Panc1 (cell line): ENCODE data around the gene KCNMA1. TPM values are rescaled to one million over a fixed set of nuclear protein-coding genes. Genes with fewer than 3 reads are reported as not detected.

Source experiments
- ATAC-seq: fragments of 200-7000 bp; cut with Tn5 transposase; 2 replicates; pipeline ENCODE4 v1.9.1; 2020; ENCODE audit warnings: mild to moderate bottlenecking, moderate library complexity
- BruUV-seq: library from RNA; stranded (reverse); fragments of 400-500 nt; replicated peaks from 2 replicates; lab custom pipeline; 2021; lab: Mats Ljungman, UMichigan
- CTCF ChIA-PET: fragments of 300-600 bp; sonication (Branson Sonifier 250); formaldehyde crosslinking; loops from one replicate; lab custom pipeline; 2022; ENCODE audit warnings: antibody characterized with exemption; lab: Charles Lee
- POLR2A ChIA-PET: fragments of 300-600 bp; sonication (Branson Sonifier 250); formaldehyde crosslinking; loops from one replicate; lab custom pipeline; 2022; ENCODE audit warnings: antibody characterized with exemption; lab: Charles Lee
- DNase-seq: peaks from one replicate; pipeline ENCODE4 v3.0.0-alpha.2; 2010; ENCODE audit warnings: low read depth, low spot score
- H3K27ac ChIP-seq: 2 replicates; pipeline ENCODE4 v1.5.1; 2011; ENCODE audit warnings: mild to moderate bottlenecking, low read length, inconsistent platforms
- H3K27me3 ChIP-seq: fragments of 200-500 bp; sonication (Bioruptor generic); 2 replicates; pipeline ENCODE4 v1.6.0; 2014; ENCODE audit warnings: low read length, inconsistent platforms; ENCODE audit not compliant: control insufficient read depth, insufficient read depth
- H3K36me3 ChIP-seq: fragments of 200-500 bp; sonication (Bioruptor generic); 2 replicates; pipeline ENCODE4 v1.5.1; 2014; ENCODE audit warnings: inconsistent platforms, mild to moderate bottlenecking, low read length, moderate library complexity; ENCODE audit not compliant: control insufficient read depth, insufficient read depth
- H3K4me1 ChIP-seq: 2 replicates; pipeline ENCODE4 v1.5.1; 2011; ENCODE audit warnings: inconsistent platforms, mild to moderate bottlenecking, low read length, moderate library complexity; ENCODE audit not compliant: control insufficient read depth, insufficient read depth
- H3K4me3 ChIP-seq, 2 experiments: 2 replicates each; pipeline ENCODE4 v1.5.1; 2011 to 2012; ENCODE audit warnings: low read depth in 2 of 2, low read length in 2 of 2, mild to moderate bottlenecking in 2 of 2, inconsistent platforms in 1 of 2, moderate library complexity in 1 of 2
- H3K9me3 ChIP-seq: fragments of 200-500 bp; sonication (Bioruptor generic); 2 replicates; pipeline ENCODE4 v1.5.1; 2014; ENCODE audit warnings: low read depth, mild to moderate bottlenecking, inconsistent platforms, low read length, moderate library complexity; ENCODE audit not compliant: control insufficient read depth, insufficient read depth
- CTCF ChIP-seq: fragments of 450-650 bp; IDR thresholded peaks from 2 replicates; pipeline ENCODE4 v1.5.1; 2017; ENCODE audit warnings: mild to moderate bottlenecking
- POLR2AphosphoS5 ChIP-seq: IDR thresholded peaks from 2 replicates; pipeline ENCODE4 v1.6.1; 2012; ENCODE audit warnings: mild to moderate bottlenecking, low read depth, low read length, moderate library complexity
- REST ChIP-seq, 2 experiments: IDR thresholded peaks; 2 replicates each; pipeline ENCODE4 v1.6.1; 2011 to 2012; ENCODE audit warnings: low read depth in 2 of 2, control low read depth in 1 of 2, low read length in 1 of 2, mild to moderate bottlenecking in 1 of 2, moderate library complexity in 1 of 2; ENCODE audit not compliant: insufficient read depth in 1 of 2
- SIN3A ChIP-seq: IDR thresholded peaks from 2 replicates; pipeline ENCODE4 v1.6.1; 2012; ENCODE audit warnings: low read depth, mild to moderate bottlenecking, low read length, moderate library complexity, borderline replicate concordance; ENCODE audit not compliant: insufficient read depth
- TCF7L2 ChIP-seq: IDR thresholded peaks from 2 replicates; pipeline ENCODE4 v1.6.1; 2011; ENCODE audit warnings: mild to moderate bottlenecking, low read depth, low read length, inconsistent platforms
- in situ Hi-C: cut with HindIII; loops from 2 replicates; pipeline ENCODE4 v1.10.0; 2016; ENCODE audit warnings: low sequenced_read_pairs, low pct_unique_long_range_greater_than_20kb
- intact Hi-C: fragments of 100-400 bp; cut with micrococcal nuclease; formaldehyde crosslinking; loops from one replicate; pipeline ENCODE4 v1.10.0; 2022; ENCODE audit not compliant: unreplicated experiment
- total RNA-seq: library from RNA; stranded (reverse); gene quantifications from one replicate; pipeline ENCODE4 v1.2.1, GENCODE V29; 2021; ENCODE audit not compliant: unreplicated experiment

KCNMA1 gene
- total RNA-seq, 1 experiment from 2014 or later, result 91.9 TPM

GRCh38 chr10:77490534-77491314, 146.9 kb downstream of the KCNMA1 start:
- Histone ChIP-seq H3K4me1 (peaks cover 30% of the 10 kb centered on the region), H3K27me3 (no peaks in the 10 kb centered on the region), H3K27ac (0 out of 2 replicates have a peak overlapping the region, but pooled peaks have one; percentile 41), H3K36me3 (no peaks in the 10 kb centered on the region), H3K9me3 (no peaks in the 10 kb centered on the region), H3K4me3 (no peak overlapping the region)
- TF ChIP-seq TCF7L2 (no peak), CTCF (no peak), REST (IDR thresholded peaks at IDR 0.05; ENCODE audit: insufficient read depth in 1 of 2, low read depth in 2 of 2, low read length in 1 of 2) (no peak), SIN3A (no peak), POLR2AphosphoS5 (no peak)
- ATAC-seq (no peak), DNase-seq (no peak)
- ChIA-PET CTCF (no interaction called here), POLR2A (no interaction called here)
- BruUV-seq, result no TSS peak
- in situ Hi-C loops, result no loop called here
- intact Hi-C loops, result no loop called here

GRCh38 chr10:77486517-77486916, 151.1 kb downstream of the KCNMA1 start:
- no TSS peak for BruUV-seq
- CTCF ChIA-PET, result interaction anchor here (0.6 to 1.0 kb wide), 2 partner anchors 103 to 119 kb away, joined by 3 read pairs; no protein-coding TSS in a partner anchor

More at GRCh38 chr10:77486517-77486916, 151.1 kb downstream of the KCNMA1 start:
- Histone ChIP-seq H3K4me3 (no peak overlapping the region), H3K4me1 (peaks cover 32% of the 10 kb centered on the region), H3K27ac (peak overlapping the region; percentile 32; the same call in 1 of the 2 replicates), H3K27me3 (no peaks in the 10 kb centered on the region), H3K9me3 (no peaks in the 10 kb centered on the region), H3K36me3 (no peaks in the 10 kb centered on the region)
- TF ChIP-seq REST (IDR thresholded peaks at IDR 0.05; ENCODE audit: insufficient read depth in 1 of 2, low read depth in 2 of 2, low read length in 1 of 2) (no peak), TCF7L2 (no peak), SIN3A (no peak), CTCF (no peak), POLR2AphosphoS5 (no peak)
- intact Hi-C loops (no loop called here), in situ Hi-C loops (no loop called here)
- no peak for ATAC-seq
- POLR2A ChIA-PET, result interaction anchor here (0.6 to 0.7 kb wide), 2 partner anchors 58 to 126 kb away, joined by 3 to 4 read pairs; no protein-coding TSS in a partner anchor
- no peak for DNase-seq
